Measurements from ENCODE around the gene CMC2.

DNA sequence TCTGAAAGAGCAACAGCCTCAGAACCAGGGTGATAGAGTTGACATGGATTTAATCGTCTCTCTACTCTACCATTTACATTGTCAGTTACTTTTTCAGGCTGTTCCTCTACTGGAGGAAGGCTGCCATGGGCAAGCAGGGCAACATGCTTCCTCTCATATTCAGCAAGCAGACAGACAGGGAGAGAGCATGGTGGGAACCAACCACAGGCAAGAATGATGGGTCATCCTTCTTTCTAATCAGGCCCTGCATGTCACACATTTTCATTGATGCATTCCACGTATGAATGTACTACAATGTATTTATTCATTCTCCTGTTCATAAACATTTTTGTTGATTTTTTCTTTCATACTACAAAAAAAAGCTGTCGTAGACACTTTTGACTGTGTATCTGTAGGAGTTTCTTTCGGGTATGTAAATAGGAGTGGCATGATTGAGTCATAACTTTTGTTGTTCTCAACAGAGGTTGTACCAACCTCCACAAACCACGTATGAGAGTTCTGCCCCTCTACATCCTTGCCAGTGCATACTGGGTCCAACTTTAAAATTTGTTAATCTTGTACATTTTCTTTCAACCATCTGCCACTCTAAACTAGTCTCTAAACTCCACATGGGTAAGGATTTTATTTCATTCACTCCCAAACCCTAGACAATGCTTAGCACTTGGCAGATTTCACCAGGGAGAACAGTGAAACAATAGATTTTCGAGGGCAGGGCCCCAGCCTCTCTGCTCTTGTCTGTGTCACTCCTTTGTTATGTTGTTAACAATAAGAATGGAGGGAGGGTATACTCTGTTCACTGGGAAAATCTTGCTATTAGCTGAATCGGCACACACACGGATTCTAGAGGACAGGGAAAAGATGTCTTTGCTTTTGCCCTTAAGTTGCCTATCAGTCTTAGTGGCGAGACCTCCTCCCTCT is 58.7 kb downstream of the CMC2 start:
- TF ChIP-seq, protein P1, sequence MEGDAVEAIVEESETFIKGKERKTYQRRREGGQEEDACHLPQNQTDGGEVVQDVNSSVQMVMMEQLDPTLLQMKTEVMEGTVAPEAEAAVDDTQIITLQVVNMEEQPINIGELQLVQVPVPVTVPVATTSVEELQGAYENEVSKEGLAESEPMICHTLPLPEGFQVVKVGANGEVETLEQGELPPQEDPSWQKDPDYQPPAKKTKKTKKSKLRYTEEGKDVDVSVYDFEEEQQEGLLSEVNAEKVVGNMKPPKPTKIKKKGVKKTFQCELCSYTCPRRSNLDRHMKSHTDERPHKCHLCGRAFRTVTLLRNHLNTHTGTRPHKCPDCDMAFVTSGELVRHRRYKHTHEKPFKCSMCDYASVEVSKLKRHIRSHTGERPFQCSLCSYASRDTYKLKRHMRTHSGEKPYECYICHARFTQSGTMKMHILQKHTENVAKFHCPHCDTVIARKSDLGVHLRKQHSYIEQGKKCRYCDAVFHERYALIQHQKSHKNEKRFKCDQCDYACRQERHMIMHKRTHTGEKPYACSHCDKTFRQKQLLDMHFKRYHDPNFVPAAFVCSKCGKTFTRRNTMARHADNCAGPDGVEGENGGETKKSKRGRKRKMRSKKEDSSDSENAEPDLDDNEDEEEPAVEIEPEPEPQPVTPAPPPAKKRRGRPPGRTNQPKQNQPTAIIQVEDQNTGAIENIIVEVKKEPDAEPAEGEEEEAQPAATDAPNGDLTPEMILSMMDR (IDR thresholded peaks at IDR 0.05): no peak
- no peak for TF ChIP-seq POLR2A (IDR thresholded peaks at IDR 0.05)

All from lower leg skin (tissue), 3 donors.